Lower lobe of right lung (tissue), 2 donors: Measurements from ENCODE around the gene SPPL3. TPM values are rescaled to one million over a fixed set of nuclear protein-coding genes. Genes with fewer than 3 reads are reported as not detected.

Experiments
- ATAC-seq, 2 donors: fragments of 200-7000 bp; cut with Tn5 transposase; one replicate each; pipeline ENCODE4 v1.9.1; 2020 to 2022; ENCODE audit warnings: mild to moderate bottlenecking in 2 of 2, moderate library complexity in 2 of 2
- DNase-seq: peaks from one replicate; pipeline ENCODE4 v3.0.0-alpha.2; 2020
- H3K27ac ChIP-seq: fragments of 200-600 bp; one replicate; pipeline ENCODE4 v1.8.0; 2022
- H3K27me3 ChIP-seq: fragments of 200-600 bp; one replicate; pipeline ENCODE4 v1.8.0; 2022; ENCODE audit warnings: low read depth
- H3K36me3 ChIP-seq: fragments of 200-600 bp; one replicate; pipeline ENCODE4 v1.8.0; 2022; ENCODE audit warnings: mild to moderate bottlenecking
- H3K4me1 ChIP-seq: fragments of 200-600 bp; one replicate; pipeline ENCODE4 v1.8.0; 2022
- H3K4me3 ChIP-seq: fragments of 200-600 bp; one replicate; pipeline ENCODE4 v1.8.0; 2022; ENCODE audit warnings: mild to moderate bottlenecking
- H3K9me3 ChIP-seq: fragments of 200-600 bp; one replicate; pipeline ENCODE4 v1.8.0; 2022
- CTCF ChIP-seq: fragments of 200-600 bp; IDR thresholded peaks from one replicate; pipeline ENCODE4 v1.8.0; 2022; ENCODE audit warnings: antibody characterized with exemption, mild to moderate bottlenecking
- intact Hi-C: fragments of 100-400 bp; cut with DNase I; formaldehyde crosslinking; loops from one replicate; pipeline ENCODE4 v1.11.0; 2022
- total RNA-seq: library from RNA; stranded (reverse); fragmentation: NEBNext Ultra II Directional; extraction: Animal tissue kit (Norgen Biotek cat#: 25700); gene quantifications from one replicate; pipeline ENCODE4 v1.2.1, GENCODE V29; 2021
- donor health status: DM: no; HTN: yes; CAD: no; lungs with severe emphysema.

SPPL3 gene
- total RNA-seq, 1 donor from 2014 or later = 44.0 TPM

GRCh38 chr12:120720987-120721801, 183.0 kb downstream of the SPPL3 start:
- intact Hi-C loops = no loop called here
- H3K27ac ChIP-seq = peak overlapping the region; percentile 31
- no peaks in the 10 kb centered on the region for H3K9me3 ChIP-seq
- ATAC-seq (no peak), DNase-seq (no peak)
- peaks cover 16% of the 10 kb centered on the region for H3K4me1 ChIP-seq
- TF ChIP-seq CTCF = no peak
- peaks cover 73% of the 10 kb centered on the region for H3K36me3 ChIP-seq
- H3K27me3 ChIP-seq = no peaks in the 10 kb centered on the region
- no peak overlapping the region for H3K4me3 ChIP-seq

- Histone ChIP-seq H3K27ac (peak overlapping the region; percentile 31), H3K9me3 (no peaks in the 10 kb centered on the region), H3K4me3 (no peak overlapping the region), H3K27me3 (no peaks in the 10 kb centered on the region), H3K4me1 (peaks cover 15% of the 10 kb centered on the region), H3K36me3 (peaks cover 81% of the 10 kb centered on the region)
- DNase-seq = no peak
- intact Hi-C loops = no loop called here
- peak in 1 of 2 donors; percentile 51 for ATAC-seq
- no peak for TF ChIP-seq CTCF
These were observed 183.7 kb downstream of the SPPL3 start for GRCh38 chr12:120720234-120720986.

GRCh38 chr12:120719496-120720233, 184.5 kb downstream of the SPPL3 start:
- Histone ChIP-seq H3K4me3 (no peak overlapping the region), H3K4me1 (peaks cover 8% of the 10 kb centered on the region), H3K27me3 (no peaks in the 10 kb centered on the region), H3K27ac (no peak overlapping the region), H3K9me3 (no peaks in the 10 kb centered on the region), H3K36me3 (peaks cover 89% of the 10 kb centered on the region)
- no peak for ATAC-seq
- intact Hi-C loops = loop anchor here (5.0 to 10.0 kb wide), 2 partner anchors 72 to 135 kb away; partner anchors contain the start of gene POP5
- TF ChIP-seq CTCF = no peak
- no peak for DNase-seq

DNA sequence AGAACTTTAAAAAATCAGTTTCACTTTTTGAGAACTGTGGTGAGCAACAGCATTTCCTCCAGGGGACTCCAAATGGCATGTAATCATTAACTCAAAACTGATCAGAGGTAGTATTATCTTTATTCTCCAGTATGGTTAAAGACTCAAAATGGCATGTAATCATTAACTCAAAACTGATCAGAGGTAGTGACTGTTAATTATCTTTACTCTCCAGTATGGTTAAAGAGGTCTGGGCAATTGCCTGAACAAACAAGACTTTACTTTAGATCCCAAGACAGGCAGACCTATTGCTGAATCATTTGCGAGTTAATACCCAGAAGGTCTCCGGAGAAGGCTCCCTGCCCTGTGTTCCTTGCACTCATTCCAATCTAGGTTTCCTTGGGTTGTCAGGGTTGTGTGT, 185.1 kb downstream of the SPPL3 start:
- Histone ChIP-seq H3K27ac (no peak overlapping the region), H3K4me3 (no peak overlapping the region), H3K36me3 (peaks cover 95% of the 10 kb centered on the region), H3K27me3 (no peaks in the 10 kb centered on the region), H3K4me1 (peaks cover 8% of the 10 kb centered on the region), H3K9me3 (no peaks in the 10 kb centered on the region)
- no peak for TF ChIP-seq CTCF
- intact Hi-C loops = loop anchor here (5.0 to 10.0 kb wide), 2 partner anchors 72 to 134 kb away; partner anchors contain the start of gene POP5
- DNase-seq (no peak), ATAC-seq (no peak)

DNA sequence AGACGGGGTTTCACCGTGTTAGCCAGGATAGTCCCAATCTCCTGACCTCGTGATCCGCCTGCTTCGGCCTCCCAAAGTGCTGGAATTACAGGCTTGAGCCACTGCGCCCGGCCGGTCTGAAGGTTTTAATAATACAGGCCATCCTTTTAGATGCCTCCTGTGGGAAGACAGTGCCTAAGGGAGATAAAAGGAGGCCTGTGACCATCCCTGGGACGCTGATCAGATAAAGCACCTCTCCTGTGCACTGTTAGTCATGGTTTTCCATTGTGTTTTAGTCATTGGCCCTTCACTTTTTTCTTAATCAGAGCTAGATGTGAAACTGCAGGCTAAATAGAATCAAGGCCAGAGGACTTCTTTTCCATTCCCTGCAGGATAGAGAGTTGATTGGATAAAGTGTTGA, 186.1 kb downstream of the SPPL3 start:
- Histone ChIP-seq H3K4me3 (no peak overlapping the region), H3K9me3 (no peaks in the 10 kb centered on the region), H3K4me1 (peaks cover 17% of the 10 kb centered on the region), H3K36me3 (peaks cover 100% of the 10 kb centered on the region), H3K27me3 (no peaks in the 10 kb centered on the region), H3K27ac (no peak overlapping the region)
- TF ChIP-seq CTCF = no peak
- ATAC-seq = no peak
- intact Hi-C loops = loop anchor here (5.0 to 10.0 kb wide), 2 partner anchors 71 to 133 kb away; partner anchors contain the start of gene POP5
- no peak for DNase-seq
